COR-L47 (cell line): ENCODE data around the gene CYP2J2.
"Not testable (repeated sequence)": the region's sequence is repeated elsewhere in the genome, so short reads cannot be mapped to it uniquely, and the experiment has no call there.

Source experiments
- DNase-seq: peaks from one replicate; lab custom pipeline; 2025; lab: John Stamatoyannopoulos, UW

The CYP2J2 gene

DNA sequence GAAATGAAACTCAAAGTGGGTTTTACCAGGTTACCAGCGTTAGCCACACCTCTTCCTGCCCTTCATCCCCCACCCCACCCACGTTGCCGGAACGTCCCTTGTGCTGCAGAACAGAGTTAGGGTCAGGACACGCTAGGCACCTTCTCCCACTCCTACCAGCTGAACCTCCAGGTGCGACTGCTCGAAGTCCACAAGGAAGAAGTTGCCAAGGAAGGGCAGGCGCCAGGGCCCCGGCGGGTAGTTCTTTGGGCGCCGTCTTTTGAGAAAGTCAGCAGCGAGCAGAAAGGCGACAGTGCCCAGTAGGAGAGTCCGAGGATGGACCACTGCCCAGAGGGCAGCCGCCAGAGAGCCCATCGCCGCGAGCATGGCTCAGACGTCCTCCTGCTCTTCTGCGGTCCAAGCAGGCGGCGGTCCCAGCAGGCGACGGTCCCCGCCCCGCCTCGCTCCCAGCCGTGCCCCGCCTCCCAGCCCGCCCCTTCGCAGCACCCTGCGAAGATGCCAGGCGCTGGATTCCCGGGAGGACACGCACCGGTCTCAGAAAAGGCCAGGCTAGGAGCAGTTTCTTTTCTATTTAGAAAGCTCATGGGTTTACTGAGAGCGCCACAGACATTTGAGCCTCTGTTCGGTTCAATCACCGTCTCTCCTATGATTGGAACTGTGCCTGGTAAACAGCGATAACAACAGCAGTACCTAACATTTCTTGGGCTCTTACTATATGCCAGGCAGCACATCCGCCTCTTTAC is at the start of gene CYP2J2:
TSS of gene CYP2J2 (minus strand) at position 393 of the 743 bp plus-strand sequence. CDS start at position 366, 27 bp downstream.
- peak; percentile 28 for DNase-seq

- DNase-seq: no peak
Measured at GRCh38 chr1:59973719-59974118, 47.1 kb upstream of the CYP2J2 start.

DNA sequence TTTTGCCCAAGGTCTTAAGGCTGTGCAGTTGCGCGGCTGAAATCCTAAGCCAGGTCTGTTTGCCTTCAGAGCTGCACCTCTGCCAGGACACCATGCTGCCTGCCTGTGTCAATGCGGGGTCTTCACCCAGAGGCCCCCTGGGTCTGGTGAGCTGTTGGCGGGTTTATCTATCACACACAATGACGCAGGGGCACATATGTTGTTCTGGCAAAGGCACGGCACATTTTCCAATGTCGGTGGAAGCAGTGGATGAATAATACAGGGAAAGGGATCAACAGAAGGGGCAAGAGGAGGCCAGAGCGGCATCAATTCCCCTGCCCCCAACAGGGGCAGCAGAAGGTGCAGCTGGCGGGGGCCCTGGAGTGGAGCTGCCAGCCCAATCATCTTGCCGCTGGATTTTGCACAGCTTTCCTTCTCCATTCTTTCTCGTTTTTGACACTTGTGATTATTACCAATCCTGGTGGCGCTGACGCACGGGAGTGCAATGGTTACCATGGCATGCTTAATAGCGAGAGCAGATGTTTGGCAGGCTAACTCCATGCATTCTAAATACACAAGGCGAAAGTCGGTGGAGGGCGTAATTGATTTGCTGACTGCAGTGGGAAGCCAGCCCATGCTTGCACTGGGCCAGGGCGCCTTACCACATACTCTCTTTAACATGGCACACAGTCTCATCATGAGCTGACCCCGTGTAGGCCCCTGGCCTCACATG is 45.8 kb upstream of the CYP2J2 start:
- DNase-seq: peak; percentile 57

GRCh38 chr1:59971464-59971911 is 44.9 kb upstream of the CYP2J2 start:
- peak; percentile 52 for DNase-seq

DNA sequence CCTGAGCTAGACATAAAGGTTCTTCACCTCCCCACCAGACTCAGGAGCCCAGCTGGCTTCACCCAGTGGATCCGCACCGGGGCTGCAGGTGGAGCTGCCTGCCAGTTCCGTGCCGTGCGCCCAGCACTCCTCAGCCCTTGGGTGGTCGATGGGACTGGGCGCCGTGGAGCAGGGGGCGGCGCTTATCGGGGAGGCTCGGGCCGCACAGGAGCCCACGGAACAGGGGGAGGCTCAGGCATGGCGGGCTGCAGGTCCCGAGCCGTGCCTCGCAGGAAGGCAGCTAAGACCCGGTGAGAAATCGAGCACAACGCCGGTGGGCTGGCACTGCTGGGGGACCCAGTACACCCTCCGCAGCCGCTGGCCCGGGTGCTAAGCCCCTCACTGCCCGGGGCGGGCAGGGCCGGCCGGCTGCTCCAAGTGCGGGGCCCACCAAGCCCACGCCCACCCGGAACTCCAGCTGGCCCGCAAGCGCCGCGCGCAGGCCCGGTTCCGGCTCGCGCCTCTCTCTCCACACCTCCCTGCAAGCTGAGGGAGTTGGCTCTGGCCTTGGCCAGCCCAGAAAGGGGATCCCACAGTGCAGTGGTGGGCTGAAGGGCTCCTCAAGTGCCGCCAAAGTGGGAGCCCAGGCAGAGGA is 43.1 kb upstream of the CYP2J2 start:
- DNase-seq: not testable (repeated sequence)

DNA sequence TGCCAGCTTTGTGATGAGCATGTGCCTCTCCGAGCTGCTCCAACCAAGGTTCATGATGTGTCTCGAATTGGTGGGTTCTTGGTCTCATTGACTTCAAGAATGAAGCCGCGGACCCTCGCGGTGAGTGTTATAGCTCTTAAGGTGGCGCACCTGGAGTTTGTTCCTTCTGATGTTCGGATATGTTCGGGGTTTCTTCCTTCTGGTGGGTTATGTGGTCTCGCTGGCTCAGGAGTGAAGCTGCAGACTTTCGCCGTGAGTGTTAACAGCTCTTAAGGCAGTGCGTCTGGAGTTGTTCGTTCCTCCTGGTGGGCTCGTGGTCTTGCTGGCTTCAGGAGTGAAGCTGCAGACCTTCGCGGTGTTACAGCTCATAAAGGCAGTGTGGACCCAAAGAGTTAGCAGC is 42.2 kb upstream of the CYP2J2 start:
- not testable (repeated sequence) for DNase-seq

GRCh38 chr1:59967780-59968179 is 41.2 kb upstream of the CYP2J2 start:
- DNase-seq: no peak

GRCh38 chr1:59967141-59967697 is 40.6 kb upstream of the CYP2J2 start:
- DNase-seq: no peak

DNA sequence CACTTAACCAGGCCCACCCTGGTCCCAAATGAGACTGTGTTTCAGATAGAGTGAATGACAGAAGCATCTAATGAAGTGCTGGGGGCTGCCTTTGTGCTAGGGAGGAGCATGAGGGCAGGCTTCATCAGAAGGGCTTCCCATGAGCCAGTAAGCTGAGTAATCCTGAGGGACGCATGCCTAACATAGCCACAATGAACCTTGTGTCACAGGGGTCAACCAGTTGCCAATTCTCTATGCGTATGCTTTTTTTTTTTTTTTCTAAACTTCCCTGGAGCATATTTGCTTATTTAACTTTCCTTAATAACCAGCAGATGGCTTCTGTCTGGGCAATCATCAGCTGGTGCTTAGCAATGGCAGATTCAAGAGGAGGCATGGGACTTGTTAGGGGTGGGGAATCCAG is 25.5 kb upstream of the CYP2J2 start:
- DNase-seq: no peak

GRCh38 chr1:59949648-59950047 is 23.1 kb upstream of the CYP2J2 start:
- DNase-seq: no peak

GRCh38 chr1:59948990-59949389 is 22.4 kb upstream of the CYP2J2 start:
- no peak for DNase-seq

DNA sequence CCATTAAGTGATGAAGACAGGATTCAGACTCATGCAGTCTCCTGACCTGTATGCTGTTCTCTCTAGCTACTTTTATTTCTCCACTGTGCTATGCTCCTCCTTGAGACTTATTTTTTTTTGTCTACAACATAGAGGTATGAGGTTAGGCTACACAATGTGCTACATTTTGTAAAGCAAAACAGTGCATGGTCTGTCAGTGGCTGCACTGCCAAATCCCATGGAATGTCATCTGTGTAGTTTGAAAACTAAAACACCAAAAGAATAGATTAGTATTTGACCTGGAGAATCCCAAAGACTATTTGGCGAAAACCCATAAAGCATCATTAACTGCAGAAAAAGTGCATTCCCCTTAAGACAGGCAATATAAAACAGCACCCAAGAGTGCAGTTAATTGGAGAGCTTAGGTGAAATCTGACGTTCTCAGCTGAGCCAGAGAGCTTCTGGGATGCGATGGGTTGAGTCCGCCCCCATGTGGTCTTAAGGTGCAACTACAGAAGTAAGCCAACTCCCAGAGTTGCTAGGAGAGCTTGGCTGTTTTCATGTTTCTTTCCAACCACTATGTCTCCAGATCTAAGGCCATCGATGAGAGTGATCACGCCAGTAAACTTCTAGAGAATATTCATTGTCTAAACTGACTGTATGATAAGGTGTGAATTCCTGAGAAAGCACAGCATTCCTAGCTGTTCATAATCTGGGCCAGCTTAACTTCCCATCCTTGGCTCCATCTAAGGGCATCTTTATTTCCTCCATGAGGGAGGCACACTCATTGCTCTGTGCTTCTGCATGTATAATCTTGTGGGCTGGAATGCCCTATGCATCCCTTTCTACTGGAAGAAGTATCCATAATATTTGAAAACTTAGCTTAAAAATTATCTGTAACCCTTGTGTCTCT is 20.7 kb upstream of the CYP2J2 start:
- DNase-seq: peak; percentile 62

DNA sequence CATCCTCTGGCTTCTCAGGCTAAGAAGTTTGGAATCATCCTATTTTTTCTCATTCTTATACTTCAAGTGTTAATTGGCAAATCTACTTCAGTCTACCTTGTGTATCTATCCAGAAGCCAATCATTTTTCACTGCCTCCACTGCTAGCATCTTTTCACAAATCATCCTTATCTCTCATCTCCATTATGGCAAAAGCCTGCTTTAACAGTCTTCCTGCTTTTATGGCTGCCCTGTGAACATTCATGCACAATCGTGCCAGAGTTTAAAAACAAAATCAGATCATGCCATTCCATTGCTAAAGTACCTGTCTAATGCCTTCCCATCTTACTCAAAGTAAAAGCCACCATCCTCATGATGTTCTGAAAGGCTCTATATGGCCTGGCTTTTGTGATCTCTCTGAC is 19.2 kb upstream of the CYP2J2 start:
- DNase-seq: no peak

GRCh38 chr1:59939393-59939792 is 12.8 kb upstream of the CYP2J2 start:
- DNase-seq: no peak

- DNase-seq: no peak
Measured at GRCh38 chr1:59937636-59938210, 11.2 kb upstream of the CYP2J2 start.

DNA sequence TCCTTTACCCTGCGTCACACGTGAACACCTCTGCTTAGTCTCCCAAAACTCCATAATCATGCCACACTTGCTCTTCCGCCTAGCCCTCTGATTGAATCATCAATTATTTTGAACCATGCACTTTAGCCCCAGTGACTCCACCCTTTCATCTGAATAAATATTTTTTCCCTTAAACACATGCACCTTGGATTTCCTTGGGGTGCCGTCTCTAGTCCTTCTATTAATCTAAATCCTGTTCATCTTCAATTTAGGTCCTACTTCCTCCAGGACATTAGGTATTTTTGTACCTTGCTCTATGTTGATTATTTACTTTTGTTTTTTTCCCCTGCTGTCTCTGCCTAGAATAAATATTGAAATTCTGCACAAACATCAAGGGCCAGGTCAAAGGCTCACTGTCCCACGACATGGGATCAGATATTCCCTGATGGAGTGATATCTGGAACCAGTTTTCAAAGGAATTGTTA is 9.8 kb upstream of the CYP2J2 start:
- DNase-seq: no peak

DNA sequence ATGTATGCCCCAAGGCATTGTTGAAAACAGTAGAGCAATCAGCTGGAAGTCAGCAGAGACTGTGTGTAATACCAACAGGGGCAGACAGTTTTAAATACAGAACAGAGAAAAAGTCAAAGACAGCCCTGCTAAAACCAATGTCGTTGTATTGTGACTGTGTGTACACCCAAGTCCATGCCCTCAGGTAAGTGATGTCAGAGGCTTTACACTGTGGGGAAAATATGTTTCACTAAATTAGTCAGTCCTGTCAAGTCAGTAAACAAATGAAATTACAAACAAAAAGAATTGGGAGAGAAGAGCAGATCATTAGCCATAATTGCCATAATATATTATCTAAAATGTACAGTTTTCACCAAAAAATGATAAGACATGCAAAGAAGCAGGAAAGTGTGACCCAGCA is 2.4 kb upstream of the CYP2J2 start:
- DNase-seq: no peak

GRCh38 chr1:59927213-59927612 is 640 bp upstream of the CYP2J2 start:
- no peak for DNase-seq

GRCh38 chr1:59924653-59925052 is 1.9 kb downstream of the CYP2J2 start:
- DNase-seq: no peak

DNA sequence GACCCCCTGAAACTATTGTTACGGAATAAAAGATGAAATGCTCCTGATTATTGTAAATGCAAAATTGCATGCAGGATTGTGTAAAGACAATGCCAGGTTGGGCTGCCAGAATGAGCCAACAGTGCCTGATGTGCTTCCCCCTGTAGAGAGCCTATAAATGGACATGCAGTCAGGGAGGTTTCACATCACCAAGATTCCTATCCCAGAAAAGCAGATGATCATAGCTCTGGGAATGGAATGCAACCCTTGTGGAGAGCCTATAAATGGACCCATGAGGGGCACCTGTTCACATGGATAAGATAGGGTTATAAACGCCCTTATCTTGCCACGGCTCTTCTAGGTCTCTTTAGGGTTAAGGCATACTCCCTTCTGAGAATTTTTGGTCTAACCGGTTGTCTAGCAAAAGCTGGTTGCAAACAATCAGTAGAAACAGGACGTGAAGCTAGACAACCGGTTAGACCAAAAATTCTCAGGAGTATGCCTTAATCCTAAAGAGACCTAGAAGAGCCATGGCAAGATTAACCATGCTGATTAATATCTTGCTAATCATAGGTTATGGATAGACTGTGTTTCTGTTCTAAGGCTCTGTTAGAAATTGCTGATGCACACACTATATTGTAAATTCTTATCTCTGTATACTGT is 5.2 kb downstream of the CYP2J2 start:
- not testable (repeated sequence) for DNase-seq

DNA sequence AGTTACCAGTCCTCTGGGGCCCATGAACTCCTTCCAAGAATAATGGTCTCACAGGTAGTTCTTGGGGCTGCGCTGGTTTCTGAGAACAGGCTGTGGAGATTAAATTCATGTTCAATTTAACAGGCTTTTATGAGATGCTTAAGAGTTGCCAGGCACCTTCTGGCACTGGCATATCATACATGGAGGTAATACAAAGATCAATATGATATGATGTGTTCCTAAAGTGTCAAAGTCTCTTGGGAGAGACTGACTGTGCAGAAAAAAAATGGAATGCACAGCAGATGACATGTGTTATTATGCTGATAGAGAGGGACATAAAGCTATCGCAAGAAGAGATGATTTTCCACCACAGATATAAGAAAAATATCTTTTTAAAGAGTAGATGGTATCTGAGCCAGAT is 6.8 kb downstream of the CYP2J2 start:
- DNase-seq: no peak
